GM15510 (cell line): ENCODE data around the gene SNED1.

Experiments used
- POLR2A ChIP-seq: IDR thresholded peaks from 3 replicates; pipeline ENCODE4 v1.6.1; 2011; ENCODE audit warnings: borderline replicate concordance; ENCODE audit not compliant: insufficient read length; ENCODE audit errors: extremely low read depth

SNED1 gene

DNA sequence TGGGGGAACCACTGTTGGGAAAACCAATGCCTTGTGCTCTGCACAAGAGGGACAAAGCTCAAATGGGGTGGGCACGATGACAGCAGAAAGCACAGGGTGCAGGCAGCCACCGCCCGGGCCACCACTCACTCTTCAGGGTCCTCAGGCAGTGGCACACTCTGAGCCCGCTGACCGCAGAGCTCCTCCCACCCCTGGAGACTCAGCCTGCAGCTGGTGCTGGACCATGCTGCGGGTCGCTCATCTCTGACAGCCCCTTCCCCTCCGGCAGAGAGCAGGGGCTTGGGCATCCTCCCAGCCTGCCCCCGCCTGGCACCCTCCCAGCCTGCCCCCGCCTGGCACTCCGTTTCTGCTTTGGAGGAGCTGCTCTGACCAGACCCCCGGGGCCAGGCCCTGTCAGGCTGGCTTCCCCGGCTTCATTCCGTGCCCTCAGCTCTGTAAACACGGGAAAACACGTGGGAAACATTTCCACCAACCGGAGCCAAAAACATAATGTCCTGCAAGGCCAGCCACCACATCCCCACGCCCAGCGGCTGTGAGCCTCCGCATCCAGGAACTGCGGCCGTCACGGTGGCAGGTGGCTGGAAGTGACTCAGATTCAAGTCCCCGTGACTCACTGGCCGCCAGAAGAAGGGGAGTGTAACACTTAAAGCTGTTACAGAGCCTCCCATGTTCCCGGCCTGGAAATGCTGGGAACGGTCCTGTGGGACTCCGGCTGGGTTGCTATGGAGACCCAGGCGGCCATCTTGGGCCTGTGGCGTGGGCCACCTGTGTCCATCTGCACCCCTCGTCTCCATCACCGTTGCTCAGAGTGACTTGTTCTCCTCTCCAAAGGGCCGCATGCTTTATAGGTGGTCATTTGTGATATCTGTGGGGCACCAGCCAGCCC is 6.8 kb upstream of the SNED1 start:
- TF ChIP-seq POLR2A, result no peak

DNA sequence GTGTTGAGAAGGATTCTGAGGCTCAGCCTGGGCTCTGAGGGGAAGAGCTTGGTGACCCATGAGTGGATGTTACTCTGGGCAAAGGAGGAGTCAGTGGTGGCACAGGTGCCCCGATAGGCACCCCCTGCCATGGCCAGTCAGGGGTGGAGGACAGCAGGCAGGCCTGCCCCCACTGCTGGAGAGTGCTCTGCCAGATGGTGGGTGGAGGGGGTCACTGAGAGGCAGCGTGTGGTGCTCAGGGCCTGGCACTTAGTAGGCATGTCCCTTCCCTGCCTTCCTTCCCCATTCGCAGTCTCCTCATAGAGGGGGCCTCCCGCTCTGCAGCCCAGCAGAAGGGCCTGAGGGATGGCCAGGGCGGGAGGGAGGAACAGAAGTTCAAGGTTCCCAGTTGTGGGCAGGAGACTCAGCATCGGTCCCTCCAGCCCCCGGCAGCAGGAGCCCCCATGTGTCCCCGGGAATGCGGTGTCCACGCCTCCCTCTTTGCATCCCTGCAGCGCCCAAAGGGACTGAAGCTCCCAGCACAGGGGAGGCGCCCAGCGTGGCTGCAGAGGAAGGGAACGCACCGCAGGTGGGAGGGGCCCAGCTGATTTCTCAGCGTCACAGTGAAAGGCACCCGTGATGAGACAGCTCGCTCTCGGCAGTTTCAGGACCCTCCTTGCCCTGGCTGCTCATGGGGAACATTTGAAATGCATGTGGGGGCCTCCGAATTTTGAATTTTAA is 5.7 kb upstream of the SNED1 start:
- no peak for TF ChIP-seq POLR2A

DNA sequence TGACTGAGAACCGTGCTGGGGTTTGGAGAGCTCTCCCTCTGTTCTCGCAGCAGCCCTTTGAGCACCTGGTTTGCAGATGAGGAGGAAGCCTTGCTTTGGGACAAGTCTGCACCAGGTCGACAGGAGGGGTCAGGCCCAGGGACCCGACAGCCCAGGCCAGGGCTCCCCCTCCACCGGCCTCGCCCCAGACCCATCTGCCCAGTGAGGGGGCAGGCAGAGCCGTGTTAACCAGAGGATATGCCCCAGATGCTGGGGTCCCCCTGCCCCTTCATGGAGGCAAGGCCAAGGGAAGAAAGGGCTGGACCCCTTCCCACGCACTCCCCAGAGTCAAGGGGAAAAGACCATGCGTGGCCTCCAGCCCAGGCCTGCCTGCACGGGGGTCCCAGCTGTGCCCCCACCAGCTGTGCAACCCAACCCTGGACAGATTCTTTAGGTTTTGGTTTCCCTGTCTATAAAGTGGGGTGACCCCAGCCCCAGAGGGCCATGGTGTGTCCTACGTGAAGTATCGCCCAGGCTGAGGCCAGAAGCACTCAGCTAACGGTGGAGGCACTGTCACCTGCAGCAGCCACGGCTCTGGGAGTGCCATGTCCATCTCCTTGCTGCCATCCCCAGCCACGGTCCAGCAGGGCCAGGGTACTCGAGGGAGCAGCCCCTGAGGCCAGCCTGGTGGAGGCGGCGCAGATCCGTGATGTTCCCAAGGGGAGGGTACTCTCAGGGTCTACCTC is 4.8 kb upstream of the SNED1 start:
- no peak for TF ChIP-seq POLR2A

DNA sequence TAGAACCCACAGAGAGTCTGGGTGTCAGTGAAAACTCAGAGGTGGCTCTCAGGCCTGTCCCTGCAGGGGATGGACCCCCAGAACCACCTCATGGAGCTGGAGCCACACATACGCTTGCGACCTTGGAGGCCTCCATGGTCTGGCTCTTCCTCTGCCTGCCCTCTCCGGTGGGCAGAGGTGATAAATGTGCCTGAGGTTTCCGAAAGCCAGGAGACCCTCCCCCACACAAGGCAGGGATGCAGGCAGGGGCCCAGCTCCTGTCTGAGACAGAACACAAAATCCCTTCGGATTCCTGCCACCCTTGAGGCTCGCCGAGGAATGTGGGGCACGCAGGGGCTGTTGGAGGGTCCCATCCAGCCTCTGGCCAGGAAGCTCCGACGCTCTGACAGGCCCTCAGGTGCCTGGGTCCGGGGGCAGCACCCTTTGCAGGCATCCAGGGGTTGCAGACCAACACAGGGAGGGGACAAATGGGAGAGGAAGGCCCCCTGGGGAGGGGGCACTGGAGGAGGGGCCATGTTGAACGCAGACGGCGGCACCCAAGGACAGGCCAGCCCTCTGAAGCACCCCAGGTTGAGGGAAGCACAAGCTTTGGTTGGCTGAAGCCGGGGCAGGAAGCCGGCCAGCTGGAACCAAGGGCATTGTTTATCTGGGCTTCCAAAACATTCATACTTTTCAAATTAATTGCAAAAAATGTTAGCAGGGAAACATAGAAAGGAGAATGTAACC is 4.1 kb upstream of the SNED1 start:
- no peak for TF ChIP-seq POLR2A

DNA sequence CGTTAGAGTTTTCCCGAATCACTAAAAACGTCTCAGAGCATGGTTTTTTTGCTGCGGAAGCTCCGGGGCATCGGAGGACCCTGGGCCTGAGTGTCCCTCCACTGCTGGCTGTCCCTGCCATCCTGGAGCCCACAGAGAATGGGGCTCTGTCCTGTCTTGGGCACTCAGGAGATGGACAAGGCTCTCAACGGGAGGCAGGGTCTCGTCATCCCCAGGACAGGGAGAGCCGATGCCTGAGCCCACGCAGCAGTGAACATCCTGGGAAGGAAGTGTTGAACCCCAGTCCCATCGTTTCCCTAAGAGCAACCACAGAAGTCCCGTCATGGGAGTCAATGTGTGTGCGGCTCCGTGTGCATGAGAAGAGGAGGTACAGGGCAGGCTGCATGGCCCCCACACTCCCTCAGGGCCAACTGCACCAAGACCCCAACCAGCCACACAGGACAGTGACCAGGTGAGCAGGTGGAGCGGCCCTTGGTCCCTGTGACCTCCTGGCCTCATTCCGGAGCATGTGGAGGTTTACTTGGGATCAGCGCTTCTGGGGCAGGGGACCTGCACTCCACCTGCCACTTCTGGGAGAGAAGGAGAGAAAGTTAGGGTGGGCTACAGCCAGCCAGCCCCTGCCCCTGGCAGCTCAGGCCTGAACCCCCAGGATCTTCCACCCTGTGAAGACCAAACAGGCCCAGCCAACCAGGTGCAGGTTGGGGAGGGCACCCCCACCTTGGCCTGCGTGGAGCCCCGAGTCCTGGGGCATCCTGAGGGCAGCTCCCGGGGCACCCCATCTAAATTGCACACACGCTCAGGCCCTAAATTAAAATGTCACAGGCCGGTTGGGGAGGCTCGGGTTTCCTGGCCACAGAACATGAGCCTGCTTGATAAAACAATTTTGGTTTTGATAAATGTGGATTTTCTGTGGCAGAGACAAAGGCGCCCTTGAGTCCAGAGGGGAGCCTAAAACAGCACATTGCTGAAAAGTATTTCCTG is 3.1 kb upstream of the SNED1 start:
- TF ChIP-seq POLR2A, result no peak

DNA sequence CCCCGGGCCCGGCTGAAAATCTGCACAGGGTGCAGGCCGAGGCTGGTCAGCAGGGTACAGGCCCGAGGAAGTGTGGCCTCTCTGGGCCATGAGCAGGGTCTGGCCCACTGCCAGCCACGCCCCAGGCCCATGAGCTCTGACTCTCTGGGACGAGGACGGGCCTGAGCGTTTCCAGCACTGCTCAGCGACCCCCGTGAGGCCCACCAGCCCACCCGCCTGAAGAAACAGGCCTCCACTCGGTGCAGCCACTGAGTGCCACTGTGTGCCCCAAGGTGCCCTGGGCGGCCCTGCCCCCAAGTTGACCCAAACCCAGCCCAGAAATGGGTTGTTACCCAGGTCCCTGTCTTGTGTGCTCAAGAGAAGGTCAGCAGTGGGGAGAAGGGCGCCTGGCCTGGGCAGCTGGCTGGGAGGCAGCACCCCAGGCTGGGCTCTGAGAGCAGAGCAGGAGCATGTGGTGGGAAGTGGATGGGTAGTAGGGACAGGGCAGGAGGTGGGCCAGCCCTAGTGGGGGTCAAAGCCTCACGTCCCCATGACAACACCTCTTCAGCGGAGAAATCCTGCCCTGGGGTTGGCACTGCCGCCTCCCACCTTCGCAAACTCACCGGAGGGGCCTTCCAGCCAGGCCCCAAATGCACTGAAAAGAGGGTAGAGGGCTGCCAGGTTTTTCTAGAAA is 2.1 kb upstream of the SNED1 start:
- no peak for TF ChIP-seq POLR2A

DNA sequence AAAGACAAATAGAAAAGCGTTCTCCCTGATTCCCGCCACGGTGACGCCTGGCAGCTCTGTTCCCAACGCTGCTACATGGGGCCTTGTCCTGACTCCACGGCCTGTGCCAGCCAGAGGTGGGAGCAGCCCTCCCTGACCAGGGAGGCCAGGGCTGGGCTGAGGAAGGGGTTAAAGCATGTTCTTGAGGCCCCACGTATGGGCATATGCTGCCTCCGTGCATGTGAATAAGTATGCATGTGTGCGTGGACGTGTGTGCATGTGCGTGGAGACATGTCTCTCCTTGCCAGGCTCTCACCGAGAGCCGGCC is 1.6 kb upstream of the SNED1 start:
- TF ChIP-seq POLR2A, result no peak

DNA sequence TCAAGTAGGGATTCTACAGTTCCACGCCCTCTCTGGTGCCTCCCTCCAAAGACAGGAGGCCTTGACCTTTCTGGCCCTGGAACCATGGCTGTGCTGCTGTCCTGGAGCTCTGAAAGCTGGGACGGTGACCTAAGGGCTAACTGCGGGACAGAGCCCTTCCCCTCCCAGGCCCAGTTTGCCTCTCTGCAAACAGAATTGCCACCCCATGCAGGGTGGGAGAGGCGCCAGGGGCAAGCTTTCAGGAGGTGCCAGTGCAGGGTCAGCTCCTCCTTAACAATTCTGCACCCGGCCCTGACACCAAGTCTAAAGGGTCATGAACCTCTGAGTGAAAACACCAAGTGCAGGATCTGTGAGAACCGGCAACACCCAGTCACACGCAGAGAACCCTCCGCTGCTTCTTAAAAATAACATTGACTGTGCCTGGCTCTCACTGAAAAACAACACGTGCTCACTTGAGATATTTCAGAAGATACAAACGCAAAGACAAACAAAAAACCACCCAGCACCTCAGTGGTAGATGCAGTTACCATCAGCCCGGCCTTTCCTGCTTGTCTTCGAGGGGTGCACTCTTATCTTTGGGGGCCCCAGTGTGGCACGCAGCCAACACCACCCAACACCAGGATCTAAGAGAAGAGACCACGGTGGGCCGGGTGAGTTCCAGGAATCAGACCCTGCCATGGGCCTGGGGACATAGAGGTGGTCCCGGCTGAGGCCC is 1.1 kb upstream of the SNED1 start:
- no peak for TF ChIP-seq POLR2A

DNA sequence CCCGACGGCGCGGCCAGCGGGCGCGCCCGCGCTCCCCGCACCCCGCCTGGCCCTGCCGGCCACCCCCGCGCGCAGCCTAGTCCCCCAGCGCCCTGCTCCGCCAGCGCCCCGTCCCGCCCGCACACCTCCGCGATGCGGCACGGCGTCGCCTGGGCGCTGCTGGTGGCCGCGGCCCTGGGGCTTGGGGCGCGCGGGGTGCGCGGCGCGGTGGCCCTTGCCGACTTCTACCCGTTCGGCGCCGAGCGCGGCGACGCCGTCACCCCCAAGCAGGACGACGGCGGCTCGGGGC is 232 bp downstream of the SNED1 start:
- TF ChIP-seq POLR2A, result no peak

DNA sequence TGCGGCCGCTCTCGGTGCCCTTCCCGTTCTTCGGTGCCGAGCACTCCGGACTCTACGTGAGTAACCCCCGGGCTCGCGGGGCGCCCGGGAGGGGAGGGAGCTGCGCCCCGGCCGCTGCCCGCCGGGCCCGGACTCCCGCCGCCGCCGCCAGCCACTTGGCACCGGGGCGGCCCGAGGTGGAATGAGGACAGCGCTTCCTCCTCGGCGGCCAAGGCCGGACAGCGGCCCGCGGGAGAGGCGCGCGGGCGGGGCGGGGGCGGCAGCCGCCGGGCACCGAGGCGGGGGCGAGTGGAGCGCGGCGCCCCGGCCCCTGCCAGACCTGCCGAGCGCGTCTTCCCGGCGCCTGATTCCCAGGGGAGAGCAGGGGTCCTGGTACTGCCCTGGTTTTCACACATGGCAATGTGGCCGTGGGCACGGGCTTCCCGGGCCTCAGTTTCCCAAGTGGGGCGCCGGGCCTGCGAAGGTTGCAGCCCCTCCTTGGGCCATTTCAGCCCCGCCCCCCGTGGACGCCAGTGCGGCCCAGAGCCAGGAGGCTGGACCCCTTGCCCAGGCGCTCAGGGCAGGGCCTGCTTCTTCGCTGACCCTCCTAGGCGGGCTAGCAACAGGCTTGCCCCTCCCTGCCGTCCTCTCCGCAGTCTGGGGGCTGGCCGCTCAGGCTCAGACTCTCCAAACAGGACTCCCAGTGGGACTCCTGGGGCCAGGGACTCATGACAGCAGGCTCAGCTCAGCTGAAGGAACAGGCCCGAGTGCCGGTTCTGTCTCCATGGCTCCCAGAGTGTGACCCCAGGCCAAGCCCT is 775 bp downstream of the SNED1 start:
- TF ChIP-seq POLR2A, result no peak

DNA sequence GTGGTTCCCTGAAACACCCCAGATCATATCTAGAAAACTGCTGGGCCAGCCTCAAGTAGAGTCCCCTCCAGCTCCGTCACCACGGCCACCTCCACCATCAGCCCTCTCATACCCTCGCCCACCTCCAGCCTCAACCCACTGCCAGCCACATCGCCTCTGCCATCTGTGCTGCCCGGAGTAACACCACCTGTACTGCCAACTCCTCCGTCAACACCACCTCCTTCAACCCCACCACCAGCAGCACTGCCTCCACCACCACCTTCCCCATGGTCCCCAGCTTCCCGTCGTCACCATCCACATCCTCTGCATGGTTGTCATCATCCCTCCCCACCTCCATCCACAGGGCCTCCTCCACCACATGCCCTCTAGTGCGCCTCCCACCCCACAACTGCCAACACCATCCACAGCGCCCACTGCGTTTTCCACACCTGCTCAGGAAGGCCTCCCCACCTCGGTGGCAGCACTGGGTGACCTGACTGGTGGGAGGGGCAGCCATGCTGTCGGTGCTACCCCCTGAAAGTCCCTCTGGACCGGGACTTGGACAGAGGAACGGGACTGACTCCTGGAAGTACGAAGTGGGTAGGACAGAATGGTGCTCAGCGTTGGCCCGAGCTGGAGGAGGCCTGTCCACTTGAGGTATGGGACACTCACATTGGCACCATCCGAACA is 1.6 kb downstream of the SNED1 start:
- no peak for TF ChIP-seq POLR2A
